Measurements from ENCODE around the gene MRPL21. TPM values are rescaled to one million over a fixed set of nuclear protein-coding genes. Genes with fewer than 3 reads are reported as not detected.

Gene MRPL21
- total RNA-seq, 1 experiment from 2014 or later: 126 TPM

- no TSS peak for BruUV-seq (replicated peaks)
- intact Hi-C loops (cut with micrococcal nuclease; ENCODE audit: unreplicated experiment): no loop called here
- POLR2A ChIA-PET (ENCODE audit: low non-redundant PET): no interaction called here
- Histone ChIP-seq H3K27me3 (replicated peaks; ENCODE audit: insufficient read depth, low read depth, low read length, poor library complexity) (no peaks in the 10 kb centered on the region), H3K4me3 (ENCODE audit: low read depth, low read length, poor library complexity, severe bottlenecking) (no peak overlapping the region), H3K27ac (ENCODE audit: low read depth, low read length, poor library complexity, severe bottlenecking) (no peak overlapping the region), H3K36me3 (ENCODE audit: insufficient read depth, low read length, poor library complexity, severe bottlenecking) (peaks cover 60% of the 10 kb centered on the region), H3K4me1 (ENCODE audit: insufficient read depth, low read length, poor library complexity, severe bottlenecking) (no peaks in the 10 kb centered on the region), H3K9me3 (ENCODE audit: low read depth, low read length, poor library complexity, severe bottlenecking) (peaks cover 16% of the 10 kb centered on the region)
- CTCF ChIA-PET: no interaction called here
- TF ChIP-seq CTCF (conservative IDR thresholded peaks at IDR 0.05; ENCODE audit: low read depth, low read length) (no peak), EZH2 (IDR thresholded peaks at IDR 0.05; ENCODE audit: borderline replicate concordance, low read depth, low read length, poor library complexity, severe bottlenecking) (no peak)
- DNase-seq (ENCODE audit: low spot score): no peak
Observed at GRCh38 chr11:68928136-68928880, 24.7 kb upstream of the MRPL21 start.

- Histone ChIP-seq H3K9me3 (ENCODE audit: low read depth, low read length, poor library complexity, severe bottlenecking) (peaks cover 16% of the 10 kb centered on the region), H3K4me1 (ENCODE audit: insufficient read depth, low read length, poor library complexity, severe bottlenecking) (no peaks in the 10 kb centered on the region), H3K27me3 (replicated peaks; ENCODE audit: insufficient read depth, low read depth, low read length, poor library complexity) (no peaks in the 10 kb centered on the region), H3K27ac (ENCODE audit: low read depth, low read length, poor library complexity, severe bottlenecking) (no peak overlapping the region), H3K4me3 (ENCODE audit: low read depth, low read length, poor library complexity, severe bottlenecking) (no peak overlapping the region), H3K36me3 (ENCODE audit: insufficient read depth, low read length, poor library complexity, severe bottlenecking) (peaks cover 65% of the 10 kb centered on the region)
- BruUV-seq (replicated peaks): no TSS peak
- POLR2A ChIA-PET (ENCODE audit: low non-redundant PET): no interaction called here
- CTCF ChIA-PET: no interaction called here
- TF ChIP-seq EZH2 (IDR thresholded peaks at IDR 0.05; ENCODE audit: borderline replicate concordance, low read depth, low read length, poor library complexity, severe bottlenecking): no peak
- intact Hi-C loops (cut with micrococcal nuclease; ENCODE audit: unreplicated experiment): no loop called here
- no peak for DNase-seq (ENCODE audit: low spot score)
Observed at GRCh38 chr11:68927280-68928135, 23.9 kb upstream of the MRPL21 start.

- DNase-seq (ENCODE audit: low spot score): no peak
- ChIA-PET POLR2A (ENCODE audit: low non-redundant PET) (no interaction called here), CTCF (no interaction called here)
- intact Hi-C loops (cut with micrococcal nuclease; ENCODE audit: unreplicated experiment): no loop called here
- Histone ChIP-seq H3K27ac (ENCODE audit: low read depth, low read length, poor library complexity, severe bottlenecking) (no peak overlapping the region), H3K36me3 (ENCODE audit: insufficient read depth, low read length, poor library complexity, severe bottlenecking) (peaks cover 74% of the 10 kb centered on the region), H3K9me3 (ENCODE audit: low read depth, low read length, poor library complexity, severe bottlenecking) (peaks cover 16% of the 10 kb centered on the region), H3K4me3 (ENCODE audit: low read depth, low read length, poor library complexity, severe bottlenecking) (no peak overlapping the region), H3K27me3 (replicated peaks; ENCODE audit: insufficient read depth, low read depth, low read length, poor library complexity) (no peaks in the 10 kb centered on the region), H3K4me1 (ENCODE audit: insufficient read depth, low read length, poor library complexity, severe bottlenecking) (no peaks in the 10 kb centered on the region)
- TF ChIP-seq EZH2 (IDR thresholded peaks at IDR 0.05; ENCODE audit: borderline replicate concordance, low read depth, low read length, poor library complexity, severe bottlenecking): no peak
- TF ChIP-seq CTCF (conservative IDR thresholded peaks at IDR 0.05; ENCODE audit: low read depth, low read length): no peak
- BruUV-seq (replicated peaks): no TSS peak
Observed at GRCh38 chr11:68925611-68926010, 22.0 kb upstream of the MRPL21 start.

Measured in A673 (cell line).